Eye (tissue), 1 donor: ENCODE results near the gene RPL12.
"Not testable (repeated sequence)": the region's sequence is repeated elsewhere in the genome, so short reads cannot be mapped to it uniquely, and the experiment has no call there.

Experiments used
- DNase-seq: peaks from one replicate; pipeline ENCODE4 v3.0.0-alpha.2; 2015

Gene RPL12

GRCh38 chr9:127466407-127466917 is 15.3 kb upstream of the RPL12 start:
- not testable (repeated sequence) for DNase-seq

- DNase-seq = peak; percentile 69
These were observed 12.7 kb upstream of the RPL12 start for GRCh38 chr9:127463911-127464310.

- peak; percentile 32 for DNase-seq
These were observed 12.2 kb upstream of the RPL12 start for GRCh38 chr9:127463382-127463781.

- DNase-seq = no peak
These were observed 7.7 kb upstream of the RPL12 start for GRCh38 chr9:127458921-127459320.

- DNase-seq = no peak
These were observed 6.1 kb upstream of the RPL12 start for GRCh38 chr9:127457191-127457878.

GRCh38 chr9:127455324-127455992 is 4.3 kb upstream of the RPL12 start:
- no peak for DNase-seq

- DNase-seq = no peak
These were observed 1.5 kb upstream of the RPL12 start for GRCh38 chr9:127452691-127453090.

GRCh38 chr9:127451858-127452656 is 851 bp upstream of the RPL12 start:
- peak; percentile 32 for DNase-seq

- no peak for DNase-seq
These were observed 327 bp upstream of the RPL12 start for GRCh38 chr9:127451608-127451857.

GRCh38 chr9:127450243-127450760 is 904 bp downstream of the RPL12 start:
- no peak for DNase-seq

- no peak for DNase-seq
These were observed 1.8 kb downstream of the RPL12 start for GRCh38 chr9:127449332-127449966.

- DNase-seq = no peak
These were observed 2.9 kb downstream of the RPL12 start for GRCh38 chr9:127448112-127448805.

GRCh38 chr9:127447416-127448111 is 3.6 kb downstream of the RPL12 start:
- DNase-seq = no peak

- DNase-seq = no peak
These were observed 4.3 kb downstream of the RPL12 start for GRCh38 chr9:127446713-127447415.

- no peak for DNase-seq
These were observed 5.1 kb downstream of the RPL12 start for GRCh38 chr9:127445851-127446712.

GRCh38 chr9:127444921-127445850 is 6.0 kb downstream of the RPL12 start:
- no peak for DNase-seq

- no peak for DNase-seq
These were observed 6.8 kb downstream of the RPL12 start for GRCh38 chr9:127444283-127444920.

GRCh38 chr9:127438394-127438793 is 12.8 kb downstream of the RPL12 start:
- DNase-seq = no peak
